ENCODE data around the gene CAVIN1. TPM values are rescaled to one million over a fixed set of nuclear protein-coding genes. Genes with fewer than 3 reads are reported as not detected.
"Not testable (repeated sequence)": the region's sequence is repeated elsewhere in the genome, so short reads cannot be mapped to it uniquely, and the experiment has no call there.

CAVIN1 gene, protein sequence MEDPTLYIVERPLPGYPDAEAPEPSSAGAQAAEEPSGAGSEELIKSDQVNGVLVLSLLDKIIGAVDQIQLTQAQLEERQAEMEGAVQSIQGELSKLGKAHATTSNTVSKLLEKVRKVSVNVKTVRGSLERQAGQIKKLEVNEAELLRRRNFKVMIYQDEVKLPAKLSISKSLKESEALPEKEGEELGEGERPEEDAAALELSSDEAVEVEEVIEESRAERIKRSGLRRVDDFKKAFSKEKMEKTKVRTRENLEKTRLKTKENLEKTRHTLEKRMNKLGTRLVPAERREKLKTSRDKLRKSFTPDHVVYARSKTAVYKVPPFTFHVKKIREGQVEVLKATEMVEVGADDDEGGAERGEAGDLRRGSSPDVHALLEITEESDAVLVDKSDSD
- 46.9 and 47.8 TPM in 2 replicates for total RNA-seq (2014; rRNA removed; shearing (Covaris generic))

DNA sequence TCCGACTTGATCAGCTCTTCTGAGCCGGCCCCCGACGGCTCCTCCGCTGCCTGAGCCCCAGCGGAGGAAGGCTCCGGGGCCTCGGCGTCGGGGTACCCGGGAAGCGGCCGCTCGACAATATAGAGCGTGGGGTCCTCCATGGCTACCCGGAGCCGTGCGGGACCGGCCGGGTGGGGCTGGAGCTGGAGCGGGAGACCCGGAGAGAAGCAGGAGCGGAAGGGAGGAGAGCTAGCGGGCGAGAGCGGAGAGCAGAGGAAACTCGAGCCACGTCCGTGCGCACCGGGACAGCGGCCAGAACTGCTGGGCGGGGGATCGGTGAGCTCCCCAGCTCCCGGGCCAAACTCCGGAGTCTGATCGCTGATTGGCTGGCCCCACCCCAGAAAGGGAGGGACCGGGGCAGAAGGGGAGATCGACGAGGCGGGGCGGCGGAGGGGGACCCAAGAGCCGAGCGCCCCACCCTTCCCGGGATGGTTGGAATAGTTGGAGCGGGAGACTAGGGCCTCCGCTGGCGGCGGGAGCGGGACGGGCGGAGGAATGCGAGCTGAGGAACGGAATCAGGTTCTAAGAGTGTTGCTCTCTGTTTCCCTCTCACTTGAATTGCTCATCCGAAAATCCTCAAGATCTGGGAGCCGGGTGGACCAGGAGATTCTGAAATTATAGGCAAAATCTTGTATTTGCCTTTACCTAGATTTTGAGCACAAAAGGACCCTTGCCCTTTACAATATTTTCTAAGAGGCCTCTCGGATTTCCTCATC lies at the start of gene CAVIN1:
CAVIN1 (minus strand) TSS at position 299 of the 755 bp plus-strand sequence; CDS start at position 140, 159 bp downstream.
- peaks cover 6% of the 10 kb centered on the region for H3K36me3 ChIP-seq
- peak within 1 kb of the TSS; percentile 72 for H3K4me3 ChIP-seq
- peak within 1 kb of the TSS; percentile 64 for H3K27ac ChIP-seq
- H3K4me1 ChIP-seq = 0 out of 2 replicates have a peak, but pooled peaks cover 7% of the 10 kb centered on the region
- H3K9me3 ChIP-seq (replicated peaks) = no peaks in the 10 kb centered on the region
- DNase-seq = peak; percentile 97 to 98
- no peaks in the 10 kb centered on the region for H3K27me3 ChIP-seq

- Histone ChIP-seq H3K9me3 (replicated peaks) (no peaks in the 10 kb centered on the region), H3K27me3 (no peaks in the 10 kb centered on the region), H3K27ac (no peak overlapping the region), H3K4me3 (no peak overlapping the region), H3K36me3 (peaks cover 36% of the 10 kb centered on the region), H3K4me1 (no peaks in the 10 kb centered on the region)
- DNase-seq = no peak
These were observed 44.8 kb upstream of the CAVIN1 start for GRCh38 chr17:42467889-42468288.

DNA sequence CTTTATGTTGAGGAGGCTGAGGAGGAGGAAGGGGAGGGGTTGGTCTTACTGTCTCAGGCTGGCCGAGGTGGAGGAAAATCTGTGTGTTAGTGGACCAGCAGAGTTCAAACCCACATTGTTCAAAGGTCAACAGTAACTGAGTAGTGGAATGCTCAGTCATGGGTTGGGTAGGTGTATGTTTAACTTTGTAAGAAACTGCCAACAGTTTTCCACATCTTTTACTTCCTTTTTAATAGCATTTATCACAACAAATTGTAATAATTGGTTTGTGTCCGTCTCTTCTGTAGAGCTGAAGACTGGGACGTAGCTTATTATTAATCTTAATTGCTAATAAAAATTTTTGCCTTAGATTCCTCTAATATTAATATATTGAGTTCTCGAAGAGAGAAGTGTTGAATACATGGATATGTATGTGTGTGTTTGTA lies 40.9 kb upstream of the CAVIN1 start:
- no peak for DNase-seq
- Histone ChIP-seq H3K4me1 (no peaks in the 10 kb centered on the region), H3K27me3 (no peaks in the 10 kb centered on the region), H3K4me3 (no peak overlapping the region), H3K27ac (no peak overlapping the region), H3K9me3 (replicated peaks) (no peaks in the 10 kb centered on the region), H3K36me3 (peaks cover 28% of the 10 kb centered on the region)

DNA sequence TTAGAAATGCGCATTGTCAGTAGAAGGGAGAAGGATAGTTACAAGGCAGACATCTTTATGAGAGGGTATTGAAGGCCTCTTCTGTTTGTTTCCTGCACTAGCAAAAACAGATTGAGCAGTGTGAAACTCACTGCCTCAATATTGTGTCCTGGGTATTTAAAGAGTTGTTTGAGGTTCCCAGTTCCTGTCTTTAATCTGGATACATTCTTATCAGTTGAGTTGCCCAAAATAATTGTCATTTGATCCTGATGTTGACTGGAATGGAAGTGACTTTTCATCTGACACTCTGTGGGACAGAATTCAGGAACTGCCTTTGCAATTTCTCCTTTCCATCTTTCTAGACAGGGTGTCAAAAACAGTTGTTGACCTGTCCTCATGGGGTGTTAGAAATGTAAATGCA lies 37.3 kb upstream of the CAVIN1 start:
- DNase-seq = no peak
- no peak overlapping the region for H3K27ac ChIP-seq
- H3K36me3 ChIP-seq = peaks cover 12% of the 10 kb centered on the region
- peaks cover 17% of the 10 kb centered on the region for H3K4me1 ChIP-seq
- H3K27me3 ChIP-seq = no peaks in the 10 kb centered on the region
- no peak overlapping the region for H3K4me3 ChIP-seq
- H3K9me3 ChIP-seq (replicated peaks) = no peaks in the 10 kb centered on the region

GRCh38 chr17:42459801-42460281 lies 36.8 kb upstream of the CAVIN1 start:
- Histone ChIP-seq H3K9me3 (replicated peaks) (no peaks in the 10 kb centered on the region), H3K27ac (no peak overlapping the region)
- DNase-seq = peak in 1 of 2 experiments; percentile 40

GRCh38 chr17:42459256-42459800 lies 36.3 kb upstream of the CAVIN1 start:
- peak; percentile 17 to 47 for DNase-seq
- Histone ChIP-seq H3K27me3 (no peaks in the 10 kb centered on the region), H3K27ac (no peak overlapping the region; the same call in 1 of the 2 replicates), H3K4me1 (peaks cover 17% of the 10 kb centered on the region), H3K4me3 (peak overlapping the region; percentile 73), H3K9me3 (replicated peaks) (no peaks in the 10 kb centered on the region), H3K36me3 (peaks cover 12% of the 10 kb centered on the region)

More at GRCh38 chr17:42459801-42460281, 36.8 kb upstream of the CAVIN1 start:
- H3K27me3 ChIP-seq = no peaks in the 10 kb centered on the region
- peaks cover 17% of the 10 kb centered on the region for H3K4me1 ChIP-seq
- H3K36me3 ChIP-seq = peaks cover 12% of the 10 kb centered on the region
- peak overlapping the region; percentile 73 for H3K4me3 ChIP-seq

GRCh38 chr17:42458497-42459255 lies 35.6 kb upstream of the CAVIN1 start, which contains the start of gene ATP6V0A1:
Gene ATP6V0A1, plus strand, starts transcription at chr17:42458878. Its CDS starts 2,017 bp downstream, at chr17:42460895.
- peak; percentile 93 to 95 for DNase-seq
- H3K27ac ChIP-seq = no peak within 1 kb of the TSS; the same call in 1 of the 2 replicates
- no peaks in the 10 kb centered on the region for H3K9me3 ChIP-seq (replicated peaks)
- peaks cover 10% of the 10 kb centered on the region for H3K36me3 ChIP-seq
- H3K4me1 ChIP-seq = peaks cover 17% of the 10 kb centered on the region
- no peaks in the 10 kb centered on the region for H3K27me3 ChIP-seq
- peak within 1 kb of the TSS; percentile 73 for H3K4me3 ChIP-seq

DNA sequence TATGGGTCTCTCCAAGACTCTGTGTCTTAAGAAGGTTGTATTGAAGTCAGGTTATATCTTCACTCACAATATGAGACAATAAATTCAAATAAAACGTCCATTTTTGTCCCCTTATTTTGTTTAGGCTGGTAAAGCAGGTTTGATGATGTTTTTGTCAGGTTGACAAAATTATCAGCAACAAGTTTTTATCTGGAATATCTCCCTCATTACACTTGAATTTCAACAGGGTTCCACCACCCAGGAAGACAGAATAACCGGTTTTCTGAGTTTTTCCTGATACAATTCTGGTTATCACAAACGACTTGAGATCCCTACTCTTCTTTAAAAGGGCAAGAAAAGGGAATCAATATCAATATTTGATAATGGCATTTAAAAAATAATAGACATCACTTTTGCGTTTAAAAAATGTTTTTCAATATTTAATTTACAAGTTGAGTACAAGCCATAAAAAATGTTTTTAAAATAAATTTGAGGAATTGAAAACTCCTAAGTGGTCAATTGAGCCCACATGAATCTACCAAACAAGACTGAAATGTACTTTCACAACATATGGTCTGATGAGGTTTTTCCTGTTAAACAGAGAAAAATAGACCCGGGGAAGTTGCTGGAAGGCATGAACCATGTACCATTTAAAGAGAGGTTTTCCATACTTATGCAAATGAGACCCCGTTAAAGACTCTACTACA lies 34.2 kb upstream of the CAVIN1 start:
- Histone ChIP-seq H3K4me1 (peaks cover 17% of the 10 kb centered on the region), H3K9me3 (replicated peaks) (no peaks in the 10 kb centered on the region), H3K27me3 (no peaks in the 10 kb centered on the region), H3K4me3 (no peak overlapping the region), H3K36me3 (peaks cover 10% of the 10 kb centered on the region), H3K27ac (no peak overlapping the region)
- DNase-seq = no peak

GRCh38 chr17:42456223-42457106 lies 33.4 kb upstream of the CAVIN1 start:
- Histone ChIP-seq H3K27ac (0 out of 2 replicates have a peak overlapping the region, but pooled peaks have one; percentile 6), H3K9me3 (replicated peaks) (no peaks in the 10 kb centered on the region), H3K27me3 (no peaks in the 10 kb centered on the region), H3K36me3 (peaks cover 7% of the 10 kb centered on the region), H3K4me1 (peaks cover 17% of the 10 kb centered on the region), H3K4me3 (no peak overlapping the region)
- DNase-seq = peak; percentile 17 to 62

DNA sequence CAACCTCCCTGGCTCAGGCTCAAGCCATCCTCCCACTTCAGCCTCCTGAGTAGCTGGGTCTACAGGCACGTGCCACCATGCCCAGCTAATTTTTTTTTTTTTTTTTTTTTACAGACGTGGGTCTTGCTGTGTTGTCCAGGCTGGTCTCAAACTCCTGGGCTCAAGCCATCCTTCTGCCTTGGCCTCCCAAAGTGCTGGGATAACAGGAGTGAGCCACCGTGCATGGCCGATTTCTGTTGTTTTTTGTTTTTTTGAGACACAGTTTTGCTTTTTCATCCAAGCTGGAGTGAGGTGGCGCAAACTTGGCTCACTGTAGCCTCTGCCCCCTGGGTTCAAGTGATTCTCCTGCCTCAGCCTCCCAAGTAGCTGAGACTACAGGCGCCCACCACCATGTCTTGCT lies 31.9 kb upstream of the CAVIN1 start:
- not testable (repeated sequence) for DNase-seq; H3K27me3 ChIP-seq; H3K36me3 ChIP-seq; H3K27ac ChIP-seq; H3K4me3 ChIP-seq; H3K9me3 ChIP-seq (replicated peaks)
- H3K4me1 ChIP-seq = peaks cover 17% of the 10 kb centered on the region

GRCh38 chr17:42453439-42453838 lies 30.4 kb upstream of the CAVIN1 start:
- DNase-seq = no peak
- no peaks in the 10 kb centered on the region for H3K36me3 ChIP-seq

GRCh38 chr17:42451270-42451669 lies 28.2 kb upstream of the CAVIN1 start:
- not testable (repeated sequence) for H3K27me3 ChIP-seq; H3K36me3 ChIP-seq; H3K27ac ChIP-seq; H3K4me3 ChIP-seq; DNase-seq; H3K4me1 ChIP-seq; H3K9me3 ChIP-seq (replicated peaks)

More at GRCh38 chr17:42453439-42453838, 30.4 kb upstream of the CAVIN1 start:
- Histone ChIP-seq H3K9me3 (replicated peaks) (no peaks in the 10 kb centered on the region), H3K4me1 (peaks cover 17% of the 10 kb centered on the region), H3K27me3 (no peaks in the 10 kb centered on the region), H3K27ac (no peak overlapping the region), H3K4me3 (no peak overlapping the region)

GRCh38 chr17:42449838-42450237 lies 26.8 kb upstream of the CAVIN1 start:
- DNase-seq; H3K9me3 ChIP-seq (replicated peaks); H3K27me3 ChIP-seq; H3K4me3 ChIP-seq; H3K27ac ChIP-seq; H3K4me1 ChIP-seq; H3K36me3 ChIP-seq: not testable (repeated sequence)

Measured in SJCRH30 (cell line).